ENCODE measurements around the gene CUX1. TPM values are rescaled to one million over a fixed set of nuclear protein-coding genes. Genes with fewer than 3 reads are reported as not detected.

Gene CUX1
- total and polyA plus RNA-seq, 2 donors (not counting 1 experiment from before 2014, with no cell fraction given) = 22.7 to 38.1 TPM

DNA sequence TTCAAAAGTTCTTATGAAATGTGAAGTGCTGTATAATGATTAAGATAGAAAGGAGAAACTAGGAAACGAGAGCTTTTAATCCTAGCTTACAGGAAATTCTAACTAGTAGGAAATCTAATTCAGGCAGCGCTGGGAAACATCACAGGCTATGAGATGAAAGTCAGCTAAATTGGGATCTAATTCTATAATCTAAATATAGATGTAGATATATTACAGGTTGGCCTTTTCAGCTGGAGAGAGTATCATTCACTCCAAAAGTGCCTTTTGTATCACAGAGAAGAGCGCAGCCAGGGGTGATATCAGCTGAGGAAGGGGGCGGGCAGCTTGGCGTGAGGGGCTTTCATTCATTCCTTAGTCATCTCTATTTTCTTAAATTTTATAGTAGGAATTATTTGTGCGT is 157.0 kb downstream of the CUX1 start:
- H3K4me2 ChIP-seq (ENCODE audit: extremely low read depth, insufficient read depth, low read length) = no peak overlapping the region
- H3K27ac ChIP-seq (ENCODE audit: insufficient read depth, low read length) = no peak overlapping the region
- H3K9ac ChIP-seq (ENCODE audit: insufficient read depth, low read length) = no peak overlapping the region
- no peak overlapping the region for H3K4me3 ChIP-seq (replicated peaks in 1 of 4; ENCODE audit: control extremely low read depth in 1 of 4, insufficient read depth in 1 of 4, low read depth in 3 of 4, low read length in 4 of 4)
- H3K4me1 ChIP-seq (ENCODE audit: control insufficient read depth, extremely low read depth, insufficient read depth, low read length) = no peaks in the 10 kb centered on the region
- no peak overlapping the region for H2AFZ ChIP-seq (ENCODE audit: low read length)
- no peaks in the 10 kb centered on the region for H3K9me3 ChIP-seq (ENCODE audit: control insufficient read depth, insufficient read depth, low read depth, low read length)
- no peaks in the 10 kb centered on the region for H3K36me3 ChIP-seq (ENCODE audit: control insufficient read depth, insufficient read depth, low read length)
- no peak for DNase-seq (ENCODE audit: low read depth in 2 of 2)
- TF ChIP-seq EZH2 (IDR thresholded peaks at IDR 0.05; ENCODE audit: low read length, missing control alignments) = no peak
- TF ChIP-seq, protein P1, sequence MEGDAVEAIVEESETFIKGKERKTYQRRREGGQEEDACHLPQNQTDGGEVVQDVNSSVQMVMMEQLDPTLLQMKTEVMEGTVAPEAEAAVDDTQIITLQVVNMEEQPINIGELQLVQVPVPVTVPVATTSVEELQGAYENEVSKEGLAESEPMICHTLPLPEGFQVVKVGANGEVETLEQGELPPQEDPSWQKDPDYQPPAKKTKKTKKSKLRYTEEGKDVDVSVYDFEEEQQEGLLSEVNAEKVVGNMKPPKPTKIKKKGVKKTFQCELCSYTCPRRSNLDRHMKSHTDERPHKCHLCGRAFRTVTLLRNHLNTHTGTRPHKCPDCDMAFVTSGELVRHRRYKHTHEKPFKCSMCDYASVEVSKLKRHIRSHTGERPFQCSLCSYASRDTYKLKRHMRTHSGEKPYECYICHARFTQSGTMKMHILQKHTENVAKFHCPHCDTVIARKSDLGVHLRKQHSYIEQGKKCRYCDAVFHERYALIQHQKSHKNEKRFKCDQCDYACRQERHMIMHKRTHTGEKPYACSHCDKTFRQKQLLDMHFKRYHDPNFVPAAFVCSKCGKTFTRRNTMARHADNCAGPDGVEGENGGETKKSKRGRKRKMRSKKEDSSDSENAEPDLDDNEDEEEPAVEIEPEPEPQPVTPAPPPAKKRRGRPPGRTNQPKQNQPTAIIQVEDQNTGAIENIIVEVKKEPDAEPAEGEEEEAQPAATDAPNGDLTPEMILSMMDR (conservative IDR thresholded peaks at IDR 0.05 in 1 of 2, IDR thresholded peaks at IDR 0.05 in 1 of 2; ENCODE audit: low read depth in 1 of 2, low read length in 2 of 2) = no peak
- H3K27me3 ChIP-seq (ENCODE audit: control insufficient read depth, insufficient read depth, low read length) = no peaks in the 10 kb centered on the region
- no peaks in the 10 kb centered on the region for H4K20me1 ChIP-seq (ENCODE audit: control insufficient read depth, extremely low read depth, insufficient read depth, low read length)
- H3K79me2 ChIP-seq (ENCODE audit: control insufficient read depth, insufficient read depth, low read length) = no peaks in the 10 kb centered on the region

DNA sequence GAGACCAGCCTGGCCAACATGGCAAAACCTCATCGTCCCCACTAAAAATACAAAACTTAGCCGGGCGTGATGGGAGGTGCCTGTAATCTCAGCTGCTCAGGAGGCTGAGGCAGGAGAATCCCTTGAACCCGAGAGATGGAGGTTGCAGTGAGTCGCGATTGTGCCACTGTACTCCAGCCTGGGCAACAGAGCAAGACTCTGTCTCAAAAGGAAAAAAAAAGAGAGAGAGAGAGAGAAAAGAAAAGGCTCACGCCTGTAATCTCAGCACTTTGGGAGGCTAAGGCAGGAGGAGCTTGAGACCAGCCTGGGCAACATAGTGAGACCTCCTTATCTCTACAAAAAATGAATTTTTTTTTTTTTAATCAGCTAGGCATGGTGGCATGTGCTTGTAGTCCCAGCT is 157.6 kb downstream of the CUX1 start:
- no peak for DNase-seq (ENCODE audit: low read depth in 2 of 2)
- no peaks in the 10 kb centered on the region for H3K4me1 ChIP-seq (ENCODE audit: control insufficient read depth, extremely low read depth, insufficient read depth, low read length)
- no peak overlapping the region for H3K9ac ChIP-seq (ENCODE audit: insufficient read depth, low read length)
- H3K27ac ChIP-seq (ENCODE audit: insufficient read depth, low read length) = no peak overlapping the region
- no peak overlapping the region for H3K4me2 ChIP-seq (ENCODE audit: extremely low read depth, insufficient read depth, low read length)
- H3K27me3 ChIP-seq (ENCODE audit: control insufficient read depth, insufficient read depth, low read length) = no peaks in the 10 kb centered on the region
- no peaks in the 10 kb centered on the region for H3K9me3 ChIP-seq (ENCODE audit: control insufficient read depth, insufficient read depth, low read depth, low read length)
- no peak overlapping the region for H3K4me3 ChIP-seq (replicated peaks in 1 of 4; ENCODE audit: control extremely low read depth in 1 of 4, insufficient read depth in 1 of 4, low read depth in 3 of 4, low read length in 4 of 4)
- H4K20me1 ChIP-seq (ENCODE audit: control insufficient read depth, extremely low read depth, insufficient read depth, low read length) = no peaks in the 10 kb centered on the region
- no peaks in the 10 kb centered on the region for H3K36me3 ChIP-seq (ENCODE audit: control insufficient read depth, insufficient read depth, low read length)
- no peak overlapping the region for H2AFZ ChIP-seq (ENCODE audit: low read length)
- TF ChIP-seq, protein P1 (conservative IDR thresholded peaks at IDR 0.05 in 1 of 2, IDR thresholded peaks at IDR 0.05 in 1 of 2; ENCODE audit: low read depth in 1 of 2, low read length in 2 of 2) = no peak
- TF ChIP-seq EZH2 (IDR thresholded peaks at IDR 0.05; ENCODE audit: low read length, missing control alignments) = no peak
- no peaks in the 10 kb centered on the region for H3K79me2 ChIP-seq (ENCODE audit: control insufficient read depth, insufficient read depth, low read length)

DNA sequence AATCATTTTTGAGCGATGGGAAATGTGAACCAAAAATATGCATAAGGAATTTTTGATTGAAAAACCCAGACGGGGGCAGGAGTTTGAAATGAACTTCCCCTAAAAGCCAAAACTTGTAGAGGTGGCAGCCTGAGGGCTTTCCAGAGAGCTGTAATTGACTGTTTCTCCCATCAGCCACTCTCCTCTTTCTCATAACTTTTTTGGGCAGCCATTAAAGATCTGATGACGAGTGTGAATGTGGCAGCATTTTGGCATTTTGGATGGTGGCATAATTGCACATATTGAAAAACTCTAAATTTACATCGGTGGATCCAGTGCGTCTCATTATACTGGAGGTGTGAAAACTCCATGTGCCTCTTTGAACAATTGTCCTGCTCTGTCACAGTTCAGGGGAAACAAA is 159.0 kb downstream of the CUX1 start:
- Histone ChIP-seq H3K4me2 (ENCODE audit: extremely low read depth, insufficient read depth, low read length) (no peak overlapping the region), H3K79me2 (ENCODE audit: control insufficient read depth, insufficient read depth, low read length) (no peaks in the 10 kb centered on the region), H3K27me3 (ENCODE audit: control insufficient read depth, insufficient read depth, low read length) (no peaks in the 10 kb centered on the region), H4K20me1 (ENCODE audit: control insufficient read depth, extremely low read depth, insufficient read depth, low read length) (no peaks in the 10 kb centered on the region), H3K9ac (ENCODE audit: insufficient read depth, low read length) (no peak overlapping the region), H3K4me1 (ENCODE audit: control insufficient read depth, extremely low read depth, insufficient read depth, low read length) (no peaks in the 10 kb centered on the region), H3K27ac (ENCODE audit: insufficient read depth, low read length) (no peak overlapping the region), H2AFZ (ENCODE audit: low read length) (no peak overlapping the region), H3K9me3 (ENCODE audit: control insufficient read depth, insufficient read depth, low read depth, low read length) (no peaks in the 10 kb centered on the region), H3K4me3 (replicated peaks in 1 of 4; ENCODE audit: control extremely low read depth in 1 of 4, insufficient read depth in 1 of 4, low read depth in 3 of 4, low read length in 4 of 4) (no peak overlapping the region), H3K36me3 (ENCODE audit: control insufficient read depth, insufficient read depth, low read length) (no peaks in the 10 kb centered on the region)
- no peak for DNase-seq (ENCODE audit: low read depth in 2 of 2)
- TF ChIP-seq EZH2 (IDR thresholded peaks at IDR 0.05; ENCODE audit: low read length, missing control alignments) = no peak
- TF ChIP-seq, protein P1 (conservative IDR thresholded peaks at IDR 0.05 in 1 of 2, IDR thresholded peaks at IDR 0.05 in 1 of 2; ENCODE audit: low read depth in 1 of 2, low read length in 2 of 2) = no peak

All from fibroblast of lung (primary cell).